ENCODE results near the gene TBC1D19.

TBC1D19 gene

GRCh38 chr4:26791346-26791745, 207.5 kb downstream of the TBC1D19 start:
- DNase-seq (ENCODE audit: insufficient read length, low spot score) (no peak), FAIRE-seq (no peak)
- TF ChIP-seq POLR2AphosphoS5 (IDR thresholded peaks at IDR 0.05; ENCODE audit: low read depth, low read length) = no peak
- no peak for TF ChIP-seq POU2F2 (IDR thresholded peaks at IDR 0.05; ENCODE audit: low read depth, low read length)
- no peak for TF ChIP-seq TAF1 (IDR thresholded peaks at IDR 0.05; ENCODE audit: low read depth, low read length)
- no peak for TF ChIP-seq PAX5 (IDR thresholded peaks at IDR 0.05; ENCODE audit: insufficient read depth, low read length, severe bottlenecking)
- no peak for TF ChIP-seq SPI1 (IDR thresholded peaks at IDR 0.05; ENCODE audit: low read depth, low read length)
- no peak for TF ChIP-seq POLR2A (IDR thresholded peaks at IDR 0.05; ENCODE audit: low read depth, low read length)

GRCh38 chr4:26792639-26793038, 208.8 kb downstream of the TBC1D19 start:
- DNase-seq (ENCODE audit: insufficient read length, low spot score) (no peak), FAIRE-seq (no peak)
- TF ChIP-seq POU2F2 (IDR thresholded peaks at IDR 0.05; ENCODE audit: low read depth, low read length) (no peak), SPI1 (IDR thresholded peaks at IDR 0.05; ENCODE audit: low read depth, low read length) (no peak), PAX5 (IDR thresholded peaks at IDR 0.05; ENCODE audit: insufficient read depth, low read length, severe bottlenecking) (no peak), POLR2AphosphoS5 (IDR thresholded peaks at IDR 0.05; ENCODE audit: low read depth, low read length) (no peak), POLR2A (IDR thresholded peaks at IDR 0.05; ENCODE audit: low read depth, low read length) (no peak), TAF1 (IDR thresholded peaks at IDR 0.05; ENCODE audit: low read depth, low read length) (no peak)

GRCh38 chr4:26793735-26794134, 209.9 kb downstream of the TBC1D19 start:
- no peak for FAIRE-seq
- TF ChIP-seq POLR2A (IDR thresholded peaks at IDR 0.05; ENCODE audit: low read depth, low read length) (no peak), PAX5 (IDR thresholded peaks at IDR 0.05; ENCODE audit: insufficient read depth, low read length, severe bottlenecking) (no peak), POLR2AphosphoS5 (IDR thresholded peaks at IDR 0.05; ENCODE audit: low read depth, low read length) (no peak), SPI1 (IDR thresholded peaks at IDR 0.05; ENCODE audit: low read depth, low read length) (no peak), POU2F2 (IDR thresholded peaks at IDR 0.05; ENCODE audit: low read depth, low read length) (no peak), TAF1 (IDR thresholded peaks at IDR 0.05; ENCODE audit: low read depth, low read length) (no peak)

GRCh38 chr4:26796081-26796480, 212.2 kb downstream of the TBC1D19 start:
- TF ChIP-seq PAX5 (IDR thresholded peaks at IDR 0.05; ENCODE audit: insufficient read depth, low read length, severe bottlenecking) (no peak), POLR2AphosphoS5 (IDR thresholded peaks at IDR 0.05; ENCODE audit: low read depth, low read length) (no peak), TAF1 (IDR thresholded peaks at IDR 0.05; ENCODE audit: low read depth, low read length) (no peak), SPI1 (IDR thresholded peaks at IDR 0.05; ENCODE audit: low read depth, low read length) (no peak), POLR2A (IDR thresholded peaks at IDR 0.05; ENCODE audit: low read depth, low read length) (no peak), POU2F2 (IDR thresholded peaks at IDR 0.05; ENCODE audit: low read depth, low read length) (no peak)
- DNase-seq (ENCODE audit: insufficient read length, low spot score) (no peak), FAIRE-seq (no peak)

More at GRCh38 chr4:26793735-26794134, 209.9 kb downstream of the TBC1D19 start:
- DNase-seq (ENCODE audit: insufficient read length, low spot score) = no peak

GRCh38 chr4:26802790-26803189, 218.9 kb downstream of the TBC1D19 start:
- DNase-seq (ENCODE audit: insufficient read length, low spot score) = no peak
- no peak for FAIRE-seq
- no peak for TF ChIP-seq POLR2A (IDR thresholded peaks at IDR 0.05; ENCODE audit: low read depth, low read length)
- no peak for TF ChIP-seq TAF1 (IDR thresholded peaks at IDR 0.05; ENCODE audit: low read depth, low read length)
- no peak for TF ChIP-seq POU2F2 (IDR thresholded peaks at IDR 0.05; ENCODE audit: low read depth, low read length)
- no peak for TF ChIP-seq POLR2AphosphoS5 (IDR thresholded peaks at IDR 0.05; ENCODE audit: low read depth, low read length)
- no peak for TF ChIP-seq SPI1 (IDR thresholded peaks at IDR 0.05; ENCODE audit: low read depth, low read length)
- no peak for TF ChIP-seq PAX5 (IDR thresholded peaks at IDR 0.05; ENCODE audit: insufficient read depth, low read length, severe bottlenecking)

GRCh38 chr4:26803211-26803861, 219.5 kb downstream of the TBC1D19 start:
- DNase-seq (ENCODE audit: insufficient read length, low spot score) (no peak), FAIRE-seq (no peak)
- TF ChIP-seq POLR2A (IDR thresholded peaks at IDR 0.05; ENCODE audit: low read depth, low read length) (no peak), POLR2AphosphoS5 (IDR thresholded peaks at IDR 0.05; ENCODE audit: low read depth, low read length) (no peak), POU2F2 (IDR thresholded peaks at IDR 0.05; ENCODE audit: low read depth, low read length) (no peak), PAX5 (IDR thresholded peaks at IDR 0.05; ENCODE audit: insufficient read depth, low read length, severe bottlenecking) (no peak), SPI1 (IDR thresholded peaks at IDR 0.05; ENCODE audit: low read depth, low read length) (no peak), TAF1 (IDR thresholded peaks at IDR 0.05; ENCODE audit: low read depth, low read length) (no peak)

GRCh38 chr4:26804451-26804850, 220.6 kb downstream of the TBC1D19 start:
- TF ChIP-seq POU2F2 (IDR thresholded peaks at IDR 0.05; ENCODE audit: low read depth, low read length) = no peak
- FAIRE-seq = no peak

GRCh38 chr4:26804925-26805324, 221.0 kb downstream of the TBC1D19 start:
- DNase-seq (ENCODE audit: insufficient read length, low spot score) (no peak), FAIRE-seq (no peak)
- TF ChIP-seq PAX5 (IDR thresholded peaks at IDR 0.05; ENCODE audit: insufficient read depth, low read length, severe bottlenecking) (no peak), POU2F2 (IDR thresholded peaks at IDR 0.05; ENCODE audit: low read depth, low read length) (no peak), POLR2AphosphoS5 (IDR thresholded peaks at IDR 0.05; ENCODE audit: low read depth, low read length) (no peak), TAF1 (IDR thresholded peaks at IDR 0.05; ENCODE audit: low read depth, low read length) (no peak), POLR2A (IDR thresholded peaks at IDR 0.05; ENCODE audit: low read depth, low read length) (no peak), SPI1 (IDR thresholded peaks at IDR 0.05; ENCODE audit: low read depth, low read length) (no peak)

More at GRCh38 chr4:26804451-26804850, 220.6 kb downstream of the TBC1D19 start:
- no peak for DNase-seq (ENCODE audit: insufficient read length, low spot score)
